Activated effector memory CD4-positive, alpha-beta T cell treated with Interleukin-2 at 50 U/mL for 16 hours (primary cell): ENCODE measurements around the gene QKI.

Experiments
- DNase-seq: peaks from one replicate; pipeline ENCODE4 v3.0.0-alpha.2; 2020

QKI gene

GRCh38 chr6:163491737-163492300 is 77.3 kb downstream of the QKI start:
- DNase-seq, result no peak

GRCh38 chr6:163494279-163494727 is 79.8 kb downstream of the QKI start:
- DNase-seq, result no peak

- DNase-seq, result no peak
These were observed 81.7 kb downstream of the QKI start for GRCh38 chr6:163496205-163496604.

GRCh38 chr6:163500105-163500504 is 85.6 kb downstream of the QKI start:
- no peak for DNase-seq

GRCh38 chr6:163501026-163501425 is 86.5 kb downstream of the QKI start:
- DNase-seq, result no peak

- no peak for DNase-seq
These were observed 86.9 kb downstream of the QKI start for GRCh38 chr6:163501439-163501838.

GRCh38 chr6:163504984-163505640 is 90.6 kb downstream of the QKI start:
- DNase-seq, result no peak

GRCh38 chr6:163507965-163508364 is 93.4 kb downstream of the QKI start:
- DNase-seq, result no peak

GRCh38 chr6:163513003-163513402 is 98.5 kb downstream of the QKI start:
- DNase-seq, result no peak

- DNase-seq, result no peak
These were observed 99.2 kb downstream of the QKI start for GRCh38 chr6:163513570-163514166.

- no peak for DNase-seq
These were observed 102.4 kb downstream of the QKI start for GRCh38 chr6:163516908-163517307.

- DNase-seq, result no peak
These were observed 106.4 kb downstream of the QKI start for GRCh38 chr6:163520956-163521355.

- no peak for DNase-seq
These were observed 107.5 kb downstream of the QKI start for GRCh38 chr6:163522033-163522432.

GRCh38 chr6:163525926-163526325 is 111.4 kb downstream of the QKI start:
- DNase-seq, result no peak

GRCh38 chr6:163526346-163526745 is 111.8 kb downstream of the QKI start:
- DNase-seq, result no peak

GRCh38 chr6:163527291-163527690 is 112.8 kb downstream of the QKI start:
- DNase-seq, result no peak

- no peak for DNase-seq
These were observed 115.1 kb downstream of the QKI start for GRCh38 chr6:163529605-163530004.

- DNase-seq, result no peak
These were observed 115.9 kb downstream of the QKI start for GRCh38 chr6:163530406-163530805.

GRCh38 chr6:163531122-163531521 is 116.6 kb downstream of the QKI start:
- no peak for DNase-seq

GRCh38 chr6:163532526-163533078 is 118.1 kb downstream of the QKI start:
- DNase-seq, result no peak

- no peak for DNase-seq
These were observed 118.9 kb downstream of the QKI start for GRCh38 chr6:163533443-163533842.

- DNase-seq, result no peak
These were observed 122.3 kb downstream of the QKI start for GRCh38 chr6:163536770-163537169.

GRCh38 chr6:163538331-163538730 is 123.8 kb downstream of the QKI start:
- no peak for DNase-seq

GRCh38 chr6:163539101-163539762 is 124.7 kb downstream of the QKI start:
- no peak for DNase-seq
